ENCODE results near the gene SORBS2. TPM values are rescaled to one million over a fixed set of nuclear protein-coding genes. Genes with fewer than 3 reads are reported as not detected.

Gene SORBS2
- total RNA-seq, 1 experiment from 2014 or later = 0.34 TPM

DNA sequence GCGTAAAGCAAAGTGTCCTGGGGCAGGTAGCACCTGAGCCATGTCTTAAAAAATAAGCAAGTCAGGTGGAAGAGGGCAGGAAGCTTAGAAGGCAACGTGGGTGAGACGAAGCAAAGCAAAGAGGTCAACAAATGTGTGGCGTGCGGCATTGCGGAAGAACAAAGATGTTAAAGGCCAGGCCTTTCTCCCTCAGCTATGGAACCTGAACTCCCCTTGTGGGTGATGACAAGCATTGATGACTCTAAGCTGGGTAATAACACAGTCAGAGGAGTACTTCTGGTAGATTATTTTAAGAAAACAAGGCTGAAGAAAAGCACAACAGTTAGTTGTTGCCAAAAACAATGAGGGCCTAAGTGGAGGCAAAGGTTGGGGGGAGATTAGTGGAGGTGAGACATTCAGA, 29.0 kb upstream of the SORBS2 start:
- ChIA-PET CTCF (no interaction called here), POLR2A (no interaction called here), RAD21 (ENCODE audit: low non-redundant PET in 1 of 2, low total read pairs in 2 of 2, uncharacterized antibody in 2 of 2, unreplicated experiment in 2 of 2) (no interaction called here)
- no TSS peak for BruUV-seq (replicated peaks)
- Histone ChIP-seq H4K20me1 (ENCODE audit: insufficient read depth) (no peaks in the 10 kb centered on the region), H3K9me3 (ENCODE audit: control insufficient read depth in 1 of 2, insufficient read depth in 1 of 2, low read depth in 1 of 2, low read length in 2 of 2) (no peaks in the 10 kb centered on the region), H3K9ac (ENCODE audit: low read length) (no peak overlapping the region), H3K27me3 (ENCODE audit: insufficient read depth, low read length) (no peaks in the 10 kb centered on the region), H3K79me2 (ENCODE audit: insufficient read depth, low read length) (no peaks in the 10 kb centered on the region), H3K36me3 (ENCODE audit: control insufficient read depth in 1 of 2, insufficient read depth in 2 of 2, low read length in 2 of 2) (no peaks in the 10 kb centered on the region), H2AFZ (ENCODE audit: low read depth, low read length, poor library complexity, severe bottlenecking) (no peak overlapping the region), H3K4me1 (ENCODE audit: control insufficient read depth in 1 of 2, insufficient read depth in 2 of 2, low read length in 2 of 2) (peaks cover 8 to 23% of the 10 kb centered on the region in 2 experiments), H3K9me2 (ENCODE audit: insufficient read depth) (no peaks in the 10 kb centered on the region), H3K4me2 (ENCODE audit: low read length) (no peak overlapping the region), H3K27ac (ENCODE audit: low read depth, low read length) (no peak overlapping the region), H3K4me3 (replicated peaks in 1 of 2; ENCODE audit: low read depth in 1 of 2, low read length in 2 of 2) (no peak overlapping the region)
- ATAC-seq (no peak), DNase-seq (ENCODE audit: low read depth, low spot score) (no peak)
- intact Hi-C loops (cut with micrococcal nuclease) = no loop called here
- no peak for TF ChIP-seq ELF1 (IDR thresholded peaks at IDR 0.05; ENCODE audit: borderline replicate concordance, low read depth)
- no peak for TF ChIP-seq CBX3 (IDR thresholded peaks at IDR 0.05; ENCODE audit: low read depth)
- TF ChIP-seq TCF7L2 (IDR thresholded peaks at IDR 0.05; ENCODE audit: borderline replicate concordance, extremely low read depth, insufficient read depth, insufficient read length) = no peak
- TF ChIP-seq, protein P1, sequence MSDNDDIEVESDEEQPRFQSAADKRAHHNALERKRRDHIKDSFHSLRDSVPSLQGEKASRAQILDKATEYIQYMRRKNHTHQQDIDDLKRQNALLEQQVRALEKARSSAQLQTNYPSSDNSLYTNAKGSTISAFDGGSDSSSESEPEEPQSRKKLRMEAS (IDR thresholded peaks at IDR 0.05) = no peak
- no peak for TF ChIP-seq ZFX (IDR thresholded peaks at IDR 0.05)
- TF ChIP-seq JUND (IDR thresholded peaks at IDR 0.05) = no peak
- TF ChIP-seq, protein P2, sequence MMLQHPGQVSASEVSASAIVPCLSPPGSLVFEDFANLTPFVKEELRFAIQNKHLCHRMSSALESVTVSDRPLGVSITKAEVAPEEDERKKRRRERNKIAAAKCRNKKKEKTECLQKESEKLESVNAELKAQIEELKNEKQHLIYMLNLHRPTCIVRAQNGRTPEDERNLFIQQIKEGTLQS (IDR thresholded peaks at IDR 0.05) = no peak
- TF ChIP-seq, protein P3, sequence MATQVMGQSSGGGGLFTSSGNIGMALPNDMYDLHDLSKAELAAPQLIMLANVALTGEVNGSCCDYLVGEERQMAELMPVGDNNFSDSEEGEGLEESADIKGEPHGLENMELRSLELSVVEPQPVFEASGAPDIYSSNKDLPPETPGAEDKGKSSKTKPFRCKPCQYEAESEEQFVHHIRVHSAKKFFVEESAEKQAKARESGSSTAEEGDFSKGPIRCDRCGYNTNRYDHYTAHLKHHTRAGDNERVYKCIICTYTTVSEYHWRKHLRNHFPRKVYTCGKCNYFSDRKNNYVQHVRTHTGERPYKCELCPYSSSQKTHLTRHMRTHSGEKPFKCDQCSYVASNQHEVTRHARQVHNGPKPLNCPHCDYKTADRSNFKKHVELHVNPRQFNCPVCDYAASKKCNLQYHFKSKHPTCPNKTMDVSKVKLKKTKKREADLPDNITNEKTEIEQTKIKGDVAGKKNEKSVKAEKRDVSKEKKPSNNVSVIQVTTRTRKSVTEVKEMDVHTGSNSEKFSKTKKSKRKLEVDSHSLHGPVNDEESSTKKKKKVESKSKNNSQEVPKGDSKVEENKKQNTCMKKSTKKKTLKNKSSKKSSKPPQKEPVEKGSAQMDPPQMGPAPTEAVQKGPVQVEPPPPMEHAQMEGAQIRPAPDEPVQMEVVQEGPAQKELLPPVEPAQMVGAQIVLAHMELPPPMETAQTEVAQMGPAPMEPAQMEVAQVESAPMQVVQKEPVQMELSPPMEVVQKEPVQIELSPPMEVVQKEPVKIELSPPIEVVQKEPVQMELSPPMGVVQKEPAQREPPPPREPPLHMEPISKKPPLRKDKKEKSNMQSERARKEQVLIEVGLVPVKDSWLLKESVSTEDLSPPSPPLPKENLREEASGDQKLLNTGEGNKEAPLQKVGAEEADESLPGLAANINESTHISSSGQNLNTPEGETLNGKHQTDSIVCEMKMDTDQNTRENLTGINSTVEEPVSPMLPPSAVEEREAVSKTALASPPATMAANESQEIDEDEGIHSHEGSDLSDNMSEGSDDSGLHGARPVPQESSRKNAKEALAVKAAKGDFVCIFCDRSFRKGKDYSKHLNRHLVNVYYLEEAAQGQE (IDR thresholded peaks at IDR 0.05; ENCODE audit: low read depth) = no peak
- TF ChIP-seq CEBPB (IDR thresholded peaks at IDR 0.05; ENCODE audit: low read depth) = no peak
